Hematopoietic multipotent progenitor cell treated with erythropoietin and hydrocortisone succinate and interleukin-3 and kit ligand, for 8 days (in vitro differentiated cells): ENCODE results near the gene ABCC1.
"Not testable (repeated sequence)": the region's sequence is repeated elsewhere in the genome, so short reads cannot be mapped to it uniquely, and the experiment has no call there.

Experiments used
- DNase-seq: peaks from one replicate; pipeline ENCODE4 v3.0.0-alpha.2; 2015

The ABCC1 gene

DNA sequence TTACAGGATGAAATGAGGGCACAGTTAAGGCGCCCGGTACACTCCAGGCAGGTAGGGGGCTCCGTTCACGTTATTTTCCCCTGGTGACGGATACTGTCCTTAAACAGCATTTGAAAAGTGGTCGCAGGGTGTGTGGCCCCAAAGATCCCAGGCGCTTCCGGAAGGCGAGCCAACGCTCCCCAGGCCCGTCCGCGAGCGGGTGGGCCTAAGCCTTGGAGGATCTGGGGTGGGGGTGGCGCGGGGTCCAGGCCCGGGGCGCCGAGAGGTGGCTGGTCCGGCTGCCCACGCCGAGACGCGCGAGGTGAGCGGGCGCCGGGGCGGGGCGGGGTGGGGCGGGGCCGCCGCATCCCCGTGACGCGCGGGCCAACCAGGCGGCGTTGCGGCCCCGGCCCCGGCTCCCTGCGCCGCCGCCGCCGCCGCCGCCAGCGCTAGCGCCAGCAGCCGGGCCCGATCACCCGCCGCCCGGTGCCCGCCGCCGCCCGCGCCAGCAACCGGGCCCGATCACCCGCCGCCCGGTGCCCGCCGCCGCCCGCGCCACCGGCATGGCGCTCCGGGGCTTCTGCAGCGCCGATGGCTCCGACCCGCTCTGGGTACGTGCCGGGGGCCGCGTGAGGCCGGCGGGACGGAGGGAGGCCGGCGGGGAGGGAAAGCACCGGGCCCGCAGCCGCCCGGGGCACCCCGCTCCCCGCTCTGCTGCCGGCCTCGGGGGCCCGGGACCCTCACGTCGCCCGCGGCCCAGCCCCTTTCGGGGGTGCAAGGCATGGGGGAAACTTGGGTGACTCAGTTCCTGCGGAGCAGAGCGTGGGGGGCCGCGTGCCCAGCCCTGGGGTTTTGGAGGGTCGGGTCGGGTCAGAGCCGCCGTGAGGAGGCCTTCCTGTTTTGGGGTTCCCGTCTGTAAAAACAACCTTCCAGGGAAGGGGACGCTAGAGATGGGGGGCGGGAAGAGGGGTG is at the start of gene ABCC1:
Gene ABCC1, plus strand, starts transcription at position 407 of the 951 bp plus-strand sequence. Its CDS starts 136 bp downstream, at position 543.
- DNase-seq = peak; percentile 37

DNA sequence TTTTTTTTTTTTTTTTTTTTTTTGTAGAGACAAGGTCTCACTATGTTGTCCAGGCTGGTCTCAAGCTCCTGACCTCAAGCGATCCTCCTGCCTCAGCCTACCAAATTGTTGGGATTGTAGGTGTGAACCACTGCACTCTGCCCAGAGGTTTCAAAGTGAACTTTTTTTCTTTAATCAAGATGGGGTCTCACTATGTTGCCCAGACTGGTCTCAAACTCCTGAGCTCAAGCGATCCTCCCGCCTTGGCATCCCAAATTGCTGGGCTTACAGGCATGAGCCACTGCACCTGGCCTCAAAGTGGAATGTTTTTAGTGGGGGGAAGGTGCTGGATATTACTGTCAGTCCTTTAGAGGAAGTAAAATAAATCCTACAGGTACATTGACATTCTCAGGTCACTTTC is 49.1 kb upstream of the ABCC1 start:
- no peak for DNase-seq

DNA sequence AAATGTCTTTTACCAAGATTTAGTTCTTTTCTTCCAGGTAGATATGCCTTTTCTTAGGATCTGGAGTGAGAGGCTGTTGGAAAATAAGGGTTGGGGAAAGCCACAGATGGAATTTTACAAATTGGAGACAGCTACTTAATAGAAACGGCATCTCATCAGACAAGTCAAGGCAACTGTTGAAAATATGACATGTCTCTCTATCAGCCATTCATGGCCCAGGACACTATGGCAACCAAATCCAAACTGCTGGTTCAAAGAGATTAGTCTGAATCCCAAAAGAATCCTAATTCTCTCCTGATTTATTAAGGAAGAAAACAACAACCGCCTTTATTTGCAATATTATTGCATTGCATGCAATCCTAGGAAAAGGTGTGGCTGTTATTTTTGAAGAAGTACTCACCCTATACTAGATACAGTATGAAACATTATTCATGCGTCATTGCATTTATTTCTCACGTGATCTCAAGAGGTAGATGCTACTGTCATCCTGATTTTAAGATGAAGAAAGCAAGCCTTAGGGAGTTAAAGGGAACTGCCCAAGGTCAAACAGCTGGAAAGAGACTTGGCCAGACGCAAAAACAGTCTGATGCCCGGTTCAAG is 48.4 kb upstream of the ABCC1 start:
- no peak for DNase-seq

DNA sequence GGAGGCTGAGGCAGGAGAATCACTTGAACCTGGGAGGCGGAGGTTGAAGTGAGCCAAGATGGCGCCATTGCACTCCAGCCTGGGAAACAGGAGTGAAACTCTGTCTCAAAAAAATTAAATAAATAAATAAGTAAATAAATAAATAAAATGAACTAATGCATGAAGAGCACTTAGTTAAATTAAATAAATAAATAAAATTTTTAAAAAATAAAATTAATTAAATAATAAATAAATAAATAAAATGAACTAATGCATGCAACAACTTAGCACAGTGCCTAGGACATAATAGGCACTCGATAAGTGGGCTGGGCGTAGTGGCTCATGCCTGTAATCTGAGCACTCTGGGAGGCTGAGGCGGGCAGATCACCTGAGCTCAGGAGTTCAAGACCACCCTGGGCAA is 45.5 kb upstream of the ABCC1 start:
- DNase-seq = no peak

DNA sequence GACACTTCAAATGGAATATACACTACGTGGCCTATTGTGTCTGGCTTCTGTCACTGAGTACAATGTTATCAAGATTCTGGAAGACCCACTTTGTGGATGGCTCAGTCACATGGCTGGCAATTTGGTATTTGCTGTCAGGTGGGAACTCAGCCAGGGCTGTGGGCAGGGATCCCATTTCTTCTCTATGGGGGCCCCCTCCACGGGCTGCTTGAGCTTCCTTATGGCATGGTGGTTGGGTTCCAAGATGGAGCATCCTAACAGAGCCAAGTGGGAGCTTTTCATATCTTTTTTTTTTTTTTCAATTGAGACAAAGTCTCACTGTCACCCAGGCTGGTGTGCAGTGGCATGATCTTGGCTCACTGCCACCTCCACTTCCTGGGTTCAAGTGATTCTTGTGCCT is 43.0 kb upstream of the ABCC1 start:
- DNase-seq = no peak

DNA sequence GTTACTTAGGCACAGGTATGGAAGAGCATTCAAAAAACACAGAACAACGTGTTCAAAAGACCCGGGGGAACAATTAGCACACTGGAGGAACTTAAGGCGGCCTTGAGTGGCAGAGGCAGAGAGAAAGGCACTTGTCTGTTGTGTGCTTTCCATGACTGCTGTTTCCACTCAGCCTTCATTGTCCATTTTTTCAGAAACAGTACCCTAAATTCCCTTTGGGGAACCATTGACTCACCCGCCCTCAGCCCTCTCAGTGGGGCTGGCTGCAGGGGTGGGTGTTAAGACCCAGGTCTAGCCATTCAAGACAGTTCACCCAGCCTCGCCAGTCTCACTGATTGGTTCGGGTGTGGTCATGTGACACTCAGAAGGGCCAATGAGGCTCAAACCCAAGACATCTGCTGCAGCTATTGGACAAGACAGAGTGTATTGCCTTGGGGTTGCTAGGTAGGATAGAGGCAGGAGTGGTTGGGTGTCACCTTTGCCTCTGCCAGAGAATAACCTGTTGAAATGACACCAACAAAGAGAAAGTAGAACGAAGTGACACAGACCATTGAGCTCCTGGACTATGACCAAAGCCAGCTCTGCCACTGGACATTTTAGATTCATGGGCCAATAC is 41.4 kb upstream of the ABCC1 start:
- peak; percentile 76 for DNase-seq

DNA sequence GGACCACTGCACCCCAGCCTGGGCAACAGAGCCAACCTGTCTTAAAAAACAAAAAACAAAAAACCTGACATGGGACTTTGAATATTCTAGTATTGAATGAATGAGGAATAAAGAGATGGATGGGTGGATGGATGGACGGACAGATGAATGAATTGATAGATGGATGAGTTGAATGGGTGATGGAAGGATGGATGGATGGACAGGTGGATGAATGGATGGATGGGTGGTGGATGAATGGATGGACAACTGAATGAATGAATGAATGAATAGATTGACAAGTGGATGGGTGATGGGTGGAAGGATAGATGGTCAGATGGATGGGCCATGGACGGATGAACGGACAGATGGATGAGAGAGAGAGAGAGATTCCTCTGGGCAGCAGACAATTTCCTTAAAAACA is 38.2 kb upstream of the ABCC1 start:
- no peak for DNase-seq

DNA sequence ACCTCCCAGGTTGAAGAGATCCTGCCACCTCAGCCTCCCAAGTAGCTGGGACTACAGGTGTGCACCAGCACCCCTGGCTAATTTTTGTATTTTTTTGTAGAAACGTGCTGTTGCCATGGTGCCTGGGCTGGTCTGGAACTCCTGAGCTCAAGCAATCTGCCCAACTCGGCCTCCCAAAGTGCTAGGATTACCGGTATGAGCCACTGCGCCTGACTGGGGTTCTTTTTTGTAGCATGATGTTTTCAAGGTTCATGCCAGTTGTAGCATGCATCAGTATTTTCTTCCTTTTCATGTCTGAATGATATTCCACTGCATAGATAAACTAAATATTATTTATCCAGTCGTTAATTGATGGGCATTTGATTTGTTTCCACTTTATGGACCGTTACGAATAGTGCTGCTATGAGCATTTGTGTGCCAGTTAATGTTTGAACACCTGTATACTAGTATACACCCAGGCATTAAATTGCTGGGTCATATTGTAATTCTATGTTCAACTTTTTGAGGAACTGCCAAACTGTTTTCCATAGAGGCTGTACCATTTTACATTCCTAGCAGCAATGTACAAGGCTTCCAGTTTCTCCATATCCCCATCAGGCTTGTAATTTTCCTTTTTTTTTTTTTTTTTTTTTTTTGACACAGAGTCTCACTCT is 36.2 kb upstream of the ABCC1 start:
- DNase-seq = no peak

DNA sequence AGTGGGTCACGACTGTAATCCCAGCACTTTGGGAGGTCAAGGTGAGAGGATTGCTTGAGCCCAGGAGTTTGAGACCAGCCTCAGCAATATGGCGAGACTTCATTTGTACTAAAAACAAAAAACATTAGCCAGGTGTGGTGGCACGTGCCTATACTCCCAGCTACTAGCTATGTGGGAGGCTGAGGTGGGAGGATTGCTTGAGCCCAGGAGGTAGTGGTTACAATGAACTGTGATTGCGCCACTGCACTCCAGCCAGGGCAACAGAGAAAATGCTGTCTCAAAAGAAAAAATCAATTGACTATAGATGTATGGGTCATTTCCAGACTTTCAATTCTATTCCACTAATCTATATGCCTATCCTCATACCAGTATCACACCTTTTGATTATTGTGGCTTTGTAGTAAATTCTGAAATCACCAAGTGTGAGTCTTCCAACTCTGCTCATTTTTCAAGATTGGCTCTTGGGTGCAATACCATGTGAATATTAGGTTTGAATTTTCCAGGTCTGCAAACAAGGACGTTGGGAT is 33.8 kb upstream of the ABCC1 start:
- no peak for DNase-seq

DNA sequence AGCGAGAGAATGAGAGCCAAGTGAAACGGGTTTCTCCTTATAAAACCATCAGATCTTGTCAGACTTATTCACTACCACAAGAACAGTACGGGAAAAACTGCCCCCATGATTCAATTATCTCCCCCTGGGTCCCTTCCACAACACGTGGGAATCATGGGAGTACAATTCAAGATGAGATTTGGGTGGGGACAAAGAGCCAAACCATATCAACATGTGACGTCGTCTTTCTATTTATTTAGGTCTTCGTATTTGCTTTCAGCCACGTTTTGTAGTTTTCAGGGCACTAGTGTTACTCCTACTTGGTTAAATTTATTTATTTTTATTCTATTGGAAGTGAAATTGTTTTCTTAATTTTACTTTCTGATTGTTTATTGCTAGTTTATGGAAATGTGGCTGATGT is 33.1 kb upstream of the ABCC1 start:
- DNase-seq = no peak

DNA sequence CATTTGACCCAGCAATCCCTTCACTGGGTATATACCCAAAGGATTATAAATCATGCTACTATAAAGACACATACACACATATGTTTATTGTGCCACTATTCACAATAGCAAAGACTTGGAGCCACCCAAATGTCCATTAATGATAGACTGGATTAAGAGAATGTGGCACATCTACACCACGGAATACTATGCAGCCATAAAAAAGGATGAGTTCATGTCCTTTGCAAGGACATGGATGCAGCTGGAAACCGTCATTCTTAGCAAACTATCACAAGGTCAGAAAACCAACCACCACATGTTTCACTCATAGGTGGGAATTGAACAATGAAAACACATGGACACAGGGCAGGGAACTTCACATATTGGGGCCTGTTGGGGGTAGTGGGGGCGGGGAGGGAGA is 31.1 kb upstream of the ABCC1 start:
- not testable (repeated sequence) for DNase-seq

DNA sequence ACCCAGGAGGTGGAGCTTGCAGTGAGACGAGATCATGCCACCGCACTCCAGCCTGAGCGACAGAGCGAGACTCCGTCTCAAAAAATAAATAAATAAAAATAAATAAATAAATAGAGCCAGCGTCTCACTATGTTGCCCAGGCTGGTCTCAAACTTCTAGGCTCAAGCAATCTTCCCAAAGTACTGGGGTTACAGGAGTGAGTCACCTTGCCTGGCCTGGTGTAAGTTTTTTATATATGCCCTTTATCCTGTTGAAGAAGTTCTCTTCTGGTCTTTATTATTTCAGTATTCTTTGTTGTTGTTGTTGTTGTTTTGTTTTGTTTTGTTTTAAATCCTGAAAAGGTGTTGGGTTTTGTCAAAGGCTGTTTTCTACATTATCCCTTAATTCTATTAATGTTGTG is 30.1 kb upstream of the ABCC1 start:
- DNase-seq = no peak

DNA sequence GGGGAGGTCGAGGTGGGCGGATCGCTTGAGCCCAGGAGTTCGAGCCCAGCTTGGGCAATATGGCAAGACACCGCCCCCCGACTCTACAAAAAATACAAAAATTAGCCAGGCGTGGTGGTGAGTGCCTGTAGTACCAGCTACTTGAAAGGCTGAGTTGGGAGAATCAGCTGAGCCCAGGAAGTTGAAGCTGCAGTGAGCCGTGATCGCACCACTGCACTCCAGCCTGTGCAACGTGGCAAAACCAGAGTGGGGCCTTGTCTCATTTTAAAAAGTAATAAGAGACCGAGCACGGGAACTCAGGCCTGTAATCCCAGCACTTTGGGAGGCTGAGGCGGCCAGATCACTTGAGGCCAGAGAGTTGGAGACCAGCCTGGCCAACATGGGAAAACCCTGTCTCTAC is 24.4 kb upstream of the ABCC1 start:
- no peak for DNase-seq

DNA sequence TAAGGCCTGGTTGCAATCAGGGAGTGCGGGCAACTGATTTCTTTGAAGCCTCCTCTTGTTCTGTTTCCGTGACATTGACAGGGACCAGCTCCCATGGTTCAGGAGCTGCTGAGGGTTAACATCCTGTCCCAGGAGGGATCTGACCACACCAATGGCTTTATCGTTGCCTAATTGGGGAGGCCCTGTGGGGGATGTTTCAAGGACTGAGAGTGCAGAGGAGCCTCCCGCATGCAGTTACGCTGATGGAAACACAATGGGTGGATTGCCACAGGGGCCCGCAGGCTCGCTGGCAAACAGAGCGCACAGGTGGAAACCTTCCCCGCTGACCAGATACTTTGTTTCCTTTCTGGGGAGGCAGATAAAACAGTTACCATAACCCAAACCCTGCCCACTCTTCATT is 23.8 kb upstream of the ABCC1 start:
- no peak for DNase-seq

DNA sequence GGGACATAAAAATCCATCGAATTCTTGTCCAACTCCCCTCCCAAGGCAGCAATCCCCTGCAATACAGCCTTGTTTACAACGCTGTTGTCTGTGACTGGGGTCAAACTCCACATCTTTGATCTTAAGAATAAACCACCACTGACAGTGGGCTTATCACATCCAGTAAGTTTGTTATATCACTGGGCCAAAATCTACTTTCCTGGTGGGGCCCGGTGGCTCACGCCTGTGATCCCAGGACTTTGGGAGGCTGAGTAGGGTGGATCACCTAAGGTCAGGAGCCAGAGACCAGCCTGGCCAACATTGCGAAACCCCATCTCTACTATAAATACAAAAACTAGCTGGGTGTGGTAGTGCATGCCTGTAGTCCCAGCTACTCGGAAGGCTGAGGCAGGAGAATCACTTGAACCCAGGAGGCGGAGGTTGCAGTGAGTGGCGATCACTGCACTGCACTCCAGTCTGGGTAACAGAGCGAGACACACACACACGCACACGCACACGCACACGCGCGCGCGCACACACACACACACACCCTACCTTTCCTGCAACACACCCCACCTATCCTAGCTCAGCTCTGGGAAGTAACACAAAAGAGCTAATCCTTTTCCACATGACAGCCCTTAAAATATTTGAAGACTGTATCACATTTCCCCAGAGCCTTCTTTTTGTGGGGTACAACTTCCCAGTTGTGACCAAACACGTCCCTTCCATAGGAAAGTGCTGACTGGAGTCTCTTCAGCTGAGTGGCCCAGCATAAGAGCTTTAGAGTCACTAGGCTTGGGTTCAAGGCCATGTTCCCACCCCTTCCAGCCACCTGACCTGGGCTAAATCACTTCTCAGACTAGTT is 20.9 kb upstream of the ABCC1 start:
- no peak for DNase-seq

DNA sequence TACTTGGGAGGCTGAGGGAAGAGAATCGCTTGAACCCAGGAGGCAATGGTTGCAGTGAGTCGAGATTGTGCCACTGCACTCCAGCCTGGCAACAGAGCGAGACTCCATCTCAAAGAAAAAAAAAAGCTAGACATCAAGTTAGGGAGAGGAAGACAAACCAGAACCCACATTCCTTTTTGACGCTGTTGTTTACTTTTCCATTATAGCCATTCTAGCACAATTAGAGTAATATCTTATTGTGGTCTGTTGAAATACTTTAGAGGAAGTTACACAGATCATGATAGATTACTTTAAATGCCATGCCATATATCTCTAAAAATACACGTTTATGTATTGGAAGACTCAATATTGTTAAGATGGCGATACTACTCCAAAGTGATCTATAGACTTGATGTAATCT is 16.5 kb upstream of the ABCC1 start:
- no peak for DNase-seq

DNA sequence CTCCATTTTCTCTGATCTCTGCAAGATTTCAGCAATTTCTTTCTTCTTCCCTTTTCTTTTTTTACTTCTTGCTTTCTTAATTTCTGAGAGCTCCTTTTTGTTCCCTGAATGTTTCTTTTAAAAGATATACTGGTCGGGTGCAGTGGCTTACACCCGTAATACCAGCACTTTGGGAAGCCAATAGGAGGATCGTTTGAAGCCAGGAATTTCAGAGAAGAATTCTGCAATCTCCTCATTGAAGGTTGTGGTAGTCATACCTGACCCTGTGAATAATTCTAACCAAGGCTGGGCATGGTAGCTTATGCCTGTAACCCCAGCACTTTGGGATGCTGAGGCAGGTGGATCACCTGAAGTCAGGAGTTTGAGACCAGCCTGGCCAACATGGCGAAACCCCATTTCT is 15.6 kb upstream of the ABCC1 start:
- no peak for DNase-seq

DNA sequence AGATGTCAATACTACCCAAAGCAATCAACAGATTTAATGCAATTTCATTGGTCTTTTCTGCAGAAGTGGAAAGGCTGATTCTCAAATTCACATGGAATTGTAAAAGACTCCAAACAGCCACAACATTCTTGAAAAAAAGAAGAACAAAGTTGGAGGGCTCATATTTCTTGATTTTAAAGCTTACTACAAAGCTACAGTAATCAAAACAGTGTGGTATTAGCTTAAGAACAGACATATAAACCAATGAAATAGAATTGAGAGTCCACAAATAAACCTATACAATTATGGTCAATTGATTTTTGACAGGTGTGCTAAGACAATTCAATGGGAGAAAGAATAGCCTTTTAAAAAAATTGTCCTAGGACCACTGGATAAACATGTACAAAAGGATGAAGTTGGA is 14.4 kb upstream of the ABCC1 start:
- no peak for DNase-seq

DNA sequence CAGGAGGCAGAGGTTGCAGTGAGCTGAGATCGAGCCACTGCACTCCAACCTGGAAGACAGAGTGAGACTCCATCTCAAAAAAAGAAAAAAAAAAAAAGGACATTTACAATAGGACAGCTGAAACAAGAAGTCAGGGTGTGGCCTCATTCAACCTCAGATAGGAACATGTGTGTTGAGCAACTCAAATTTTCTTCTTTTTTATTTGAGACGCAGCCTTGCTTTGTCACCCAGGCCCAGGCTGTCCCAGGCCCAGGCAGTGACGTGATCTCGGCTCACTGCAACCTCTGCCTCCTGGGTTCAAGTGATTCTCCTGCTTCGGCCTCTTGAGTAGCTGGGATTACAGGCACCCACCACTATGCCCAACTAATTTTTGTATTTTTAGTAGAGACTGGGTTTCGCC is 12.6 kb upstream of the ABCC1 start:
- DNase-seq = peak; percentile 38

DNA sequence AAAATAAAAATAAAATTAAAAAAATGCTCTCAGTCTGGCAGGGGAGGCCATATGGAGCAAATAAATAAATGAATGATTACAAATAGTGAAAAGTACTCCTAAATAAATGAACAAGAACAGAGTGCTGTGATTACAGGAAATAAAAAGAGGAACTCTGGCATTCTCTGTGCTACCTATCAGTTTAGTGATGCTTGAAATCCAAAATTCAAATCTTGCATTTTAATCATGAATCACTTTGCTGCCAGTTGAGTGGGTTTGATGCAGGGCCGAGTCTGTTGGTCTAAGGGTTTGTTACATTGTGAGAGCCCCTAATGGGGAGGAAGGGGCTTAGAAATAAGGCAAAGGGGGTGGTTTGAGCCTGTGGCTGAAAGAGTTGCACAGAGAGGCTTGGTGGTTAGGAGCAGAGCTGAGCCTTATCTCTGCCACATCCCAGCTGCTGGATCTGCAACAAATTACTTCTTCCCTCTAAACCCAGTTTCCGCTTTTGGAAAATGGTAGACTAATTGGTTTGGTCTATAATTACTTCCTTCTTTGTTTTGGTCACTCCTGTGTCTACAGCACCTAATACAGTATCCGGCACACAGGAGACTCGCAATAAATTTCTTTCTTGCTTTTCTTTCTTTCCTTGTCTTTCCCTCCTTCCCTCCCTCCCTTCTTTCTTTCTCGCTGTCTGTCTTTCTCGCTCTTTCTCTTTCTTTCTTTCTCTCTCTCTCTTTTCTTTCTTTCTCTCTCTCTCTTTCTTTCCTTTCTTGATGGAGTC is 6.3 kb upstream of the ABCC1 start:
- DNase-seq = peak; percentile 32

DNA sequence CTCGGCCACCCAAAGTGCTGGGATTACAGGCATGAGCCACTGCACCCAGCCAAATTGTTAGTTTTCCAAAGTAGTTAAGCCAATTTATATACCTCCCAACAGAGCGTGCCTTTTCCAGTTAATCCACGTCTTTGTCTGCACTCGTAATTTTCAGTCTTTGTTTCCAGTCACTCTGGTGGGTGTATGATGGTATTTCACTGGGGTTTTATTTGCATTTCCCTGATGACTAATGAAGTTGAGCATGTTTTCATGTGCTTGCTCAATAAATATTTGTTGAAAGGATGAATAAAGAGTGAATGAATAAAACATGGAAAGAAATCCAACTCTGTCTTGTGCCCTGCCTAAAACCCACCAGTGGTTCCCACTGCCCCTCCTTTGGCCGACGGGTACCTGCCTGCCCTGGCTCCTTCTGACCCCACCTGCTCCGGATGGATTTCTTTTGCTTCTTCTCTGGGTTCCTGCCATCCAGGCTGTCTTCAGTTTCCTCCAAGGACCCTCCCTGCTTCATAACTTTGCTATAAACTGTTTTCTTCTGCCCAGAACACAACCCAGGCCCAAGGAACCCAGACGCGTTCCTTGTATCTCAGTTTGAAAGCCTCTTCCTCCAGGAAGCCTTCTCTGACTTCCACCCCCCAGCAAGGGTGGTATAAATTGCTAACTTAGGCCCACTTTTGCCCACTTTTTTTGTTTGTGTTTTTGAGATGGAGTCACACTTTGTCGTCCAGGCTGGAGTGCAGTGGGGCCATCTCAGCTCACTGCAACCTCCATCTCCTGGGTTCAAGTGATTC is 3.0 kb upstream of the ABCC1 start:
- DNase-seq = no peak
